ENCODE results near the gene PITPNM3. TPM values are rescaled to one million over a fixed set of nuclear protein-coding genes. Genes with fewer than 3 reads are reported as not detected.

Gene PITPNM3
- total RNA-seq, 4 donors from 2014 or later, result 4.0 to 10.9 (median 5.6) TPM

GRCh38 chr17:6457688-6458459 lies 98.5 kb downstream of the PITPNM3 start:
- no peak for TF ChIP-seq POLR2A (IDR thresholded peaks at IDR 0.05)
- TF ChIP-seq CTCF (IDR thresholded peaks at IDR 0.05), result no peak
- DNase-seq, result no peak
- no peaks in the 10 kb centered on the region for H3K36me3 ChIP-seq
- WGBS, 2 donors, result 83 to 88% methylated on average over 6 to 10 of the region's 10 CpGs
- H3K9me3 ChIP-seq, result no peaks in the 10 kb centered on the region
- intact Hi-C loops (cut with DNase I), result no loop called here
- H3K27ac ChIP-seq, result no peak overlapping the region
- peaks cover 4 to 7% of the 10 kb centered on the region in 2 donors for H3K4me1 ChIP-seq
- no peak overlapping the region for H3K4me3 ChIP-seq (replicated peaks in 1 of 3)
- no peaks in the 10 kb centered on the region for H3K27me3 ChIP-seq

- intact Hi-C loops (cut with DNase I), result no loop called here
- Histone ChIP-seq H3K9me3 (no peaks in the 10 kb centered on the region), H3K27me3 (no peaks in the 10 kb centered on the region), H3K4me1 (peaks cover 4 to 7% of the 10 kb centered on the region in 2 donors), H3K36me3 (no peaks in the 10 kb centered on the region), H3K4me3 (replicated peaks in 1 of 3) (no peak overlapping the region), H3K27ac (no peak overlapping the region)
- no peak for DNase-seq
- TF ChIP-seq POLR2A (IDR thresholded peaks at IDR 0.05) (no peak), CTCF (IDR thresholded peaks at IDR 0.05) (no peak)
- WGBS, 2 donors, result 76 to 88% methylated on average over 13 to 14 of the region's 14 CpGs
Observed at GRCh38 chr17:6456914-6457687, 99.3 kb downstream of the PITPNM3 start.

- Histone ChIP-seq H3K27ac (no peak overlapping the region), H3K4me1 (peaks cover 4 to 7% of the 10 kb centered on the region in 2 donors), H3K4me3 (replicated peaks in 1 of 3) (no peak overlapping the region), H3K9me3 (no peaks in the 10 kb centered on the region), H3K27me3 (no peaks in the 10 kb centered on the region), H3K36me3 (no peaks in the 10 kb centered on the region)
- WGBS, 2 donors, result 87 to 90% methylated on average over 9 of the region's 9 CpGs
- intact Hi-C loops (cut with DNase I), result no loop called here
- DNase-seq, result no peak
- TF ChIP-seq POLR2A (IDR thresholded peaks at IDR 0.05), result no peak
- no peak for TF ChIP-seq CTCF (IDR thresholded peaks at IDR 0.05)
Observed at GRCh38 chr17:6456321-6456720, 100.0 kb downstream of the PITPNM3 start.

- peak overlapping the region; percentile 26 to 44 (median 37) for H3K27ac ChIP-seq
- peaks cover 4 to 7% of the 10 kb centered on the region in 2 donors for H3K4me1 ChIP-seq
- DNase-seq, result peak; percentile 89
- no peaks in the 10 kb centered on the region for H3K9me3 ChIP-seq
- no peaks in the 10 kb centered on the region for H3K27me3 ChIP-seq
- no peaks in the 10 kb centered on the region for H3K36me3 ChIP-seq
- intact Hi-C loops (cut with DNase I), result no loop called here
- peak overlapping the region in 1 of 3 donors; percentile 24 for H3K4me3 ChIP-seq (replicated peaks in 1 of 3)
- TF ChIP-seq CTCF (IDR thresholded peaks at IDR 0.05) (no peak), POLR2A (IDR thresholded peaks at IDR 0.05) (peak in 1 of 2 donors; percentile 44)
- WGBS, 2 donors, result 0% methylated on average over 15 of the region's 35 CpGs; no CpG with 5 or more reads in 1 of the 2 donors
Observed at GRCh38 chr17:6455321-6455705, 101.0 kb downstream of the PITPNM3 start.
